ENCODE data around the gene RBM44.

The RBM44 gene

GRCh38 chr2:237859533-237860272, 61.1 kb downstream of the RBM44 start, which contains the start of gene RAMP1:
Gene RAMP1, plus strand, starts transcription at chr2:237859623. Its CDS starts 53 bp downstream, at chr2:237859676.
- Histone ChIP-seq H3K36me3 (ENCODE audit: control insufficient read depth, low read depth, low read length) (no peaks in the 10 kb centered on the region), H3K9me3 (ENCODE audit: control insufficient read depth, low read depth, low read length) (no peaks in the 10 kb centered on the region), H3K27me3 (ENCODE audit: control insufficient read depth, insufficient read depth, low read length) (peaks cover 45% of the 10 kb centered on the region), H3K27ac (ENCODE audit: low read length) (no peak within 1 kb of the TSS), H3K9ac (ENCODE audit: low read length) (no peak within 1 kb of the TSS), H3K4me3 (ENCODE audit: low read length) (peak within 1 kb of the TSS; percentile 47), H3K4me1 (ENCODE audit: control insufficient read depth, low read depth, low read length) (peaks cover 8% of the 10 kb centered on the region)

- H3K36me3 ChIP-seq (ENCODE audit: control insufficient read depth, low read depth, low read length) = no peaks in the 10 kb centered on the region
- peak overlapping the region; percentile 47 for H3K4me3 ChIP-seq (ENCODE audit: low read length)
- peaks cover 8% of the 10 kb centered on the region for H3K4me1 ChIP-seq (ENCODE audit: control insufficient read depth, low read depth, low read length)
- no peak overlapping the region for H3K9ac ChIP-seq (ENCODE audit: low read length)
- peaks cover 45% of the 10 kb centered on the region for H3K27me3 ChIP-seq (ENCODE audit: control insufficient read depth, insufficient read depth, low read length)
- no peaks in the 10 kb centered on the region for H3K9me3 ChIP-seq (ENCODE audit: control insufficient read depth, low read depth, low read length)
- no peak overlapping the region for H3K27ac ChIP-seq (ENCODE audit: low read length)
These were observed 61.8 kb downstream of the RBM44 start for GRCh38 chr2:237860273-237860935.

GRCh38 chr2:237861875-237862527, 63.4 kb downstream of the RBM44 start:
- H3K27me3 ChIP-seq (ENCODE audit: control insufficient read depth, insufficient read depth, low read length) = peaks cover 44% of the 10 kb centered on the region
- no peak overlapping the region for H3K27ac ChIP-seq (ENCODE audit: low read length)
- no peak overlapping the region for H3K9ac ChIP-seq (ENCODE audit: low read length)
- H3K4me1 ChIP-seq (ENCODE audit: control insufficient read depth, low read depth, low read length) = peaks cover 8% of the 10 kb centered on the region
- H3K9me3 ChIP-seq (ENCODE audit: control insufficient read depth, low read depth, low read length) = no peaks in the 10 kb centered on the region
- H3K36me3 ChIP-seq (ENCODE audit: control insufficient read depth, low read depth, low read length) = no peaks in the 10 kb centered on the region
- H3K4me3 ChIP-seq (ENCODE audit: low read length) = no peak overlapping the region

GRCh38 chr2:237862528-237862895, 63.9 kb downstream of the RBM44 start:
- H3K4me3 ChIP-seq (ENCODE audit: low read length) = no peak overlapping the region
- no peak overlapping the region for H3K27ac ChIP-seq (ENCODE audit: low read length)
- H3K36me3 ChIP-seq (ENCODE audit: control insufficient read depth, low read depth, low read length) = no peaks in the 10 kb centered on the region
- H3K27me3 ChIP-seq (ENCODE audit: control insufficient read depth, insufficient read depth, low read length) = peaks cover 39% of the 10 kb centered on the region
- no peaks in the 10 kb centered on the region for H3K9me3 ChIP-seq (ENCODE audit: control insufficient read depth, low read depth, low read length)
- H3K9ac ChIP-seq (ENCODE audit: low read length) = no peak overlapping the region
- H3K4me1 ChIP-seq (ENCODE audit: control insufficient read depth, low read depth, low read length) = peaks cover 8% of the 10 kb centered on the region

- Histone ChIP-seq H3K36me3 (ENCODE audit: control insufficient read depth, low read depth, low read length) (no peaks in the 10 kb centered on the region), H3K27ac (ENCODE audit: low read length) (no peak overlapping the region), H3K27me3 (ENCODE audit: control insufficient read depth, insufficient read depth, low read length) (peaks cover 34% of the 10 kb centered on the region), H3K4me3 (ENCODE audit: low read length) (no peak overlapping the region), H3K4me1 (ENCODE audit: control insufficient read depth, low read depth, low read length) (peaks cover 8% of the 10 kb centered on the region), H3K9ac (ENCODE audit: low read length) (no peak overlapping the region), H3K9me3 (ENCODE audit: control insufficient read depth, low read depth, low read length) (no peaks in the 10 kb centered on the region)
These were observed 64.5 kb downstream of the RBM44 start for GRCh38 chr2:237863102-237863511.

GRCh38 chr2:237863689-237864443, 65.3 kb downstream of the RBM44 start:
- Histone ChIP-seq H3K9me3 (ENCODE audit: control insufficient read depth, low read depth, low read length) (no peaks in the 10 kb centered on the region), H3K36me3 (ENCODE audit: control insufficient read depth, low read depth, low read length) (no peaks in the 10 kb centered on the region), H3K27ac (ENCODE audit: low read length) (no peak overlapping the region), H3K4me3 (ENCODE audit: low read length) (no peak overlapping the region), H3K9ac (ENCODE audit: low read length) (no peak overlapping the region), H3K4me1 (ENCODE audit: control insufficient read depth, low read depth, low read length) (peaks cover 3% of the 10 kb centered on the region), H3K27me3 (ENCODE audit: control insufficient read depth, insufficient read depth, low read length) (peaks cover 27% of the 10 kb centered on the region)

- H3K4me1 ChIP-seq (ENCODE audit: control insufficient read depth, low read depth, low read length) = no peaks in the 10 kb centered on the region
- H3K27ac ChIP-seq (ENCODE audit: low read length) = no peak overlapping the region
- H3K27me3 ChIP-seq (ENCODE audit: control insufficient read depth, insufficient read depth, low read length) = peaks cover 22% of the 10 kb centered on the region
- H3K36me3 ChIP-seq (ENCODE audit: control insufficient read depth, low read depth, low read length) = no peaks in the 10 kb centered on the region
- H3K4me3 ChIP-seq (ENCODE audit: low read length) = no peak overlapping the region
- no peak overlapping the region for H3K9ac ChIP-seq (ENCODE audit: low read length)
- H3K9me3 ChIP-seq (ENCODE audit: control insufficient read depth, low read depth, low read length) = no peaks in the 10 kb centered on the region
These were observed 65.9 kb downstream of the RBM44 start for GRCh38 chr2:237864444-237864931.

GRCh38 chr2:237864940-237865622, 66.5 kb downstream of the RBM44 start:
- Histone ChIP-seq H3K4me1 (ENCODE audit: control insufficient read depth, low read depth, low read length) (no peaks in the 10 kb centered on the region), H3K9me3 (ENCODE audit: control insufficient read depth, low read depth, low read length) (no peaks in the 10 kb centered on the region), H3K4me3 (ENCODE audit: low read length) (no peak overlapping the region), H3K27ac (ENCODE audit: low read length) (no peak overlapping the region), H3K9ac (ENCODE audit: low read length) (no peak overlapping the region), H3K27me3 (ENCODE audit: control insufficient read depth, insufficient read depth, low read length) (peaks cover 17% of the 10 kb centered on the region), H3K36me3 (ENCODE audit: control insufficient read depth, low read depth, low read length) (no peaks in the 10 kb centered on the region)

GRCh38 chr2:237865623-237866041, 67.1 kb downstream of the RBM44 start:
- H3K27ac ChIP-seq (ENCODE audit: low read length) = no peak overlapping the region
- H3K9ac ChIP-seq (ENCODE audit: low read length) = no peak overlapping the region
- H3K36me3 ChIP-seq (ENCODE audit: control insufficient read depth, low read depth, low read length) = no peaks in the 10 kb centered on the region

GRCh38 chr2:237866101-237866621, 67.6 kb downstream of the RBM44 start:
- H3K27me3 ChIP-seq (ENCODE audit: control insufficient read depth, insufficient read depth, low read length) = peaks cover 6% of the 10 kb centered on the region
- H3K9ac ChIP-seq (ENCODE audit: low read length) = no peak overlapping the region
- no peak overlapping the region for H3K4me3 ChIP-seq (ENCODE audit: low read length)
- H3K27ac ChIP-seq (ENCODE audit: low read length) = no peak overlapping the region
- H3K9me3 ChIP-seq (ENCODE audit: control insufficient read depth, low read depth, low read length) = no peaks in the 10 kb centered on the region
- H3K4me1 ChIP-seq (ENCODE audit: control insufficient read depth, low read depth, low read length) = no peaks in the 10 kb centered on the region
- no peaks in the 10 kb centered on the region for H3K36me3 ChIP-seq (ENCODE audit: control insufficient read depth, low read depth, low read length)

More at GRCh38 chr2:237865623-237866041, 67.1 kb downstream of the RBM44 start:
- H3K9me3 ChIP-seq (ENCODE audit: control insufficient read depth, low read depth, low read length) = no peaks in the 10 kb centered on the region
- peaks cover 11% of the 10 kb centered on the region for H3K27me3 ChIP-seq (ENCODE audit: control insufficient read depth, insufficient read depth, low read length)
- H3K4me3 ChIP-seq (ENCODE audit: low read length) = no peak overlapping the region
- no peaks in the 10 kb centered on the region for H3K4me1 ChIP-seq (ENCODE audit: control insufficient read depth, low read depth, low read length)

All from iPS-18a (cell line).